Smooth muscle cell (in vitro differentiated cells): ENCODE results near the gene FILIP1L. TPM values are rescaled to one million over a fixed set of nuclear protein-coding genes. Genes with fewer than 3 reads are reported as not detected.

Experiments
- DNase-seq: peaks from one replicate; lab custom pipeline; 2025; ENCODE audit not compliant: unreplicated experiment; lab: John Stamatoyannopoulos, UW
- H2AFZ ChIP-seq: fragments of 200-600 bp; sonication (generic); 2 replicates; pipeline ENCODE4 v1.6.0; 2016; ENCODE audit warnings: antibody characterized with exemption, low read depth, mild to moderate bottlenecking
- H3F3A ChIP-seq: fragments of 200-600 bp; sonication (generic); 2 replicates; pipeline ENCODE4 v1.6.0; 2017; ENCODE audit warnings: antibody characterized with exemption, low read depth
- H3K27ac ChIP-seq: fragments of 200-600 bp; sonication (generic); 2 replicates; pipeline ENCODE4 v1.5.1; 2016; ENCODE audit warnings: low read depth, mild to moderate bottlenecking
- H3K27me3 ChIP-seq: fragments of 200-600 bp; sonication (generic); 2 replicates; pipeline ENCODE4 v1.6.1; 2016; ENCODE audit warnings: low read depth, mild to moderate bottlenecking
- H3K36me3 ChIP-seq: fragments of 200-600 bp; sonication (generic); 2 replicates; pipeline ENCODE4 v1.5.1; 2016; ENCODE audit warnings: low read depth
- H3K4me1 ChIP-seq: fragments of 200-600 bp; sonication (generic); 2 replicates; pipeline ENCODE4 v1.5.1; 2016; ENCODE audit warnings: low read depth
- H3K4me2 ChIP-seq: fragments of 200-600 bp; sonication (generic); 2 replicates; pipeline ENCODE4 v1.6.0; 2016; ENCODE audit warnings: mild to moderate bottlenecking
- H3K4me3 ChIP-seq: fragments of 200-600 bp; sonication (generic); 2 replicates; pipeline ENCODE4 v1.5.1; 2016; ENCODE audit warnings: mild to moderate bottlenecking
- H3K79me2 ChIP-seq: fragments of 200-600 bp; sonication (generic); 2 replicates; pipeline ENCODE4 v1.6.0; 2016; ENCODE audit warnings: low read depth, mild to moderate bottlenecking
- H3K9ac ChIP-seq: fragments of 200-600 bp; sonication (generic); 2 replicates; pipeline ENCODE4 v1.6.0; 2016; ENCODE audit warnings: low read depth
- H3K9me3 ChIP-seq: fragments of 200-600 bp; sonication (generic); replicated peaks from 2 replicates; pipeline ENCODE4 v1.5.1; 2016; ENCODE audit warnings: low read depth
- H4K20me1 ChIP-seq: fragments of 200-600 bp; sonication (generic); 2 replicates; pipeline ENCODE4 v1.6.0; 2016; ENCODE audit warnings: low read depth
- CTCF ChIP-seq: fragments of 200-600 bp; sonication (generic); IDR thresholded peaks from 2 replicates; pipeline ENCODE4 v1.5.1; 2017; ENCODE audit warnings: borderline replicate concordance, mild to moderate bottlenecking, antibody characterized with exemption; ENCODE audit not compliant: insufficient read depth, poor library complexity, severe bottlenecking
- WGBS: methylation state at CpG from one replicate; pipeline ENCODE4 v1.1.7; 2016; ENCODE audit warnings: low lambda C conversion rate; 5-methylcytosine and 5-hydroxymethylcytosine counted together
- polyA plus RNA-seq: library from polyadenylated mRNA; unstranded; fragments of >200 nt; fragmentation: Nextera tagmentation; extraction: Ambion mirVana; gene quantifications from 2 replicates; pipeline ENCODE4 v1.2.1, GENCODE V29; 2016
- total RNA-seq: library from RNA; depleted of rRNA; stranded (reverse); fragments of >200 nt; gene quantifications from 2 replicates; pipeline ENCODE4 v1.2.3, GENCODE V29; 2014

Gene FILIP1L
- total and polyA plus RNA-seq, 2 experiments from 2014 or later = 56.2 to 104 TPM

- H3K9ac ChIP-seq = no peak overlapping the region
- no peaks in the 10 kb centered on the region for H4K20me1 ChIP-seq
- DNase-seq = no peak
- H3K79me2 ChIP-seq = no peaks in the 10 kb centered on the region
- peak overlapping the region; percentile 46 for H3K27ac ChIP-seq
- no peaks in the 10 kb centered on the region for H3K9me3 ChIP-seq
- peak overlapping the region; percentile 22 for H3K4me2 ChIP-seq
- TF ChIP-seq CTCF = no peak
- no peak overlapping the region for H3K4me3 ChIP-seq
- no peak overlapping the region for H2AFZ ChIP-seq
- no peaks in the 10 kb centered on the region for H3F3A ChIP-seq
- 71% methylated on average over 1 of the region's 1 CpG for WGBS
- peaks cover 5% of the 10 kb centered on the region for H3K4me1 ChIP-seq
- no peaks in the 10 kb centered on the region for H3K36me3 ChIP-seq
- no peaks in the 10 kb centered on the region for H3K27me3 ChIP-seq
Observed at GRCh38 chr3:100082714-100083113, 31.6 kb downstream of the FILIP1L start.

- H3K27me3 ChIP-seq = no peaks in the 10 kb centered on the region
- H3K27ac ChIP-seq = peak overlapping the region; percentile 46
- DNase-seq = no peak
- H3K9ac ChIP-seq = no peak overlapping the region
- no peaks in the 10 kb centered on the region for H4K20me1 ChIP-seq
- no peak overlapping the region for H2AFZ ChIP-seq
- WGBS = 37% methylated on average over 2 of the region's 2 CpGs
- H3K36me3 ChIP-seq = no peaks in the 10 kb centered on the region
- no peaks in the 10 kb centered on the region for H3K9me3 ChIP-seq
- H3K79me2 ChIP-seq = no peaks in the 10 kb centered on the region
- H3K4me1 ChIP-seq = peaks cover 6% of the 10 kb centered on the region
- peaks cover 2% of the 10 kb centered on the region for H3F3A ChIP-seq
- TF ChIP-seq CTCF = no peak
- H3K4me2 ChIP-seq = peak overlapping the region; percentile 22
- H3K4me3 ChIP-seq = no peak overlapping the region
Observed at GRCh38 chr3:100081986-100082692, 32.2 kb downstream of the FILIP1L start.

GRCh38 chr3:100081311-100081710 lies 33.0 kb downstream of the FILIP1L start:
- Histone ChIP-seq H3K79me2 (no peaks in the 10 kb centered on the region), H2AFZ (peak overlapping the region; percentile 2), H3F3A (peaks cover 7% of the 10 kb centered on the region), H3K9me3 (no peaks in the 10 kb centered on the region), H4K20me1 (no peaks in the 10 kb centered on the region), H3K4me1 (peaks cover 13% of the 10 kb centered on the region), H3K4me3 (no peak overlapping the region), H3K27me3 (no peaks in the 10 kb centered on the region), H3K36me3 (no peaks in the 10 kb centered on the region), H3K9ac (no peak overlapping the region), H3K27ac (peak overlapping the region; percentile 46), H3K4me2 (peak overlapping the region; percentile 22)
- no peak for DNase-seq
- WGBS = 50% methylated on average over 1 of the region's 1 CpG
- TF ChIP-seq CTCF = no peak

GRCh38 chr3:100080573-100080972 lies 33.7 kb downstream of the FILIP1L start:
- Histone ChIP-seq H3K9me3 (no peaks in the 10 kb centered on the region), H3K4me1 (peaks cover 20% of the 10 kb centered on the region), H3K4me3 (no peak overlapping the region), H3K9ac (no peak overlapping the region), H3K27ac (no peak overlapping the region), H3K4me2 (peak overlapping the region; percentile 22), H3K36me3 (no peaks in the 10 kb centered on the region), H3K79me2 (no peaks in the 10 kb centered on the region), H4K20me1 (no peaks in the 10 kb centered on the region), H2AFZ (no peak overlapping the region), H3K27me3 (no peaks in the 10 kb centered on the region), H3F3A (peaks cover 14% of the 10 kb centered on the region)
- DNase-seq = no peak
- 71% methylated on average over 2 of the region's 2 CpGs for WGBS
- no peak for TF ChIP-seq CTCF
